Measurements from ENCODE around the gene ASPDH. TPM values are rescaled to one million over a fixed set of nuclear protein-coding genes. Genes with fewer than 3 reads are reported as not detected.

ASPDH gene
- total and polyA plus RNA-seq, 2 donors (not counting 3 experiments of a cell fraction or from before 2014, with no cell fraction given): not detected

GRCh38 chr19:50495020-50495531 lies 18.6 kb downstream of the ASPDH start:
- FAIRE-seq: no peak
- Histone ChIP-seq H3K36me3 (ENCODE audit: control insufficient read depth in 2 of 2, extremely low read depth in 1 of 2, insufficient read depth in 2 of 2, low read length in 2 of 2) (no peaks in the 10 kb centered on the region), H3K4me3 (replicated peaks in 1 of 3; ENCODE audit: insufficient read depth in 1 of 3, low read depth in 1 of 3, low read length in 3 of 3) (no peak overlapping the region), H3K4me2 (ENCODE audit: insufficient read depth, low read length) (no peak overlapping the region), H3K79me2 (ENCODE audit: control insufficient read depth, insufficient read depth, low read length) (no peaks in the 10 kb centered on the region), H3K27me3 (ENCODE audit: control insufficient read depth in 2 of 2, insufficient read depth in 2 of 2, low read length in 2 of 2) (peaks cover 5 to 8% of the 10 kb centered on the region in 2 experiments), H3K27ac (ENCODE audit: insufficient read depth, low read depth, low read length) (no peak overlapping the region), H3K9me3 (replicated peaks; ENCODE audit: control insufficient read depth, insufficient read depth, low read length) (no peaks in the 10 kb centered on the region), H2AFZ (ENCODE audit: low read depth, low read length) (no peak overlapping the region), H3K9ac (replicated peaks; ENCODE audit: extremely low read depth, insufficient read depth, low read length) (no peak overlapping the region), H3K4me1 (ENCODE audit: control insufficient read depth, extremely low read depth, insufficient read depth, low read length) (no peaks in the 10 kb centered on the region), H4K20me1 (replicated peaks; ENCODE audit: control insufficient read depth, extremely low read depth, insufficient read depth, low read length) (no peaks in the 10 kb centered on the region), H3K9me1 (replicated peaks; ENCODE audit: control insufficient read depth, extremely low read depth, insufficient read depth, low read length) (no peaks in the 10 kb centered on the region)
- intact Hi-C loops (cut with micrococcal nuclease) (no loop called here), dilution Hi-C loops (cut with MboI; ENCODE audit: extremely low pct_ligation_motif_present, low sequenced_read_pairs) (no loop called here)
- no peak for DNase-seq (ENCODE audit: low read depth, low spot score)
- TF ChIP-seq, protein P1, sequence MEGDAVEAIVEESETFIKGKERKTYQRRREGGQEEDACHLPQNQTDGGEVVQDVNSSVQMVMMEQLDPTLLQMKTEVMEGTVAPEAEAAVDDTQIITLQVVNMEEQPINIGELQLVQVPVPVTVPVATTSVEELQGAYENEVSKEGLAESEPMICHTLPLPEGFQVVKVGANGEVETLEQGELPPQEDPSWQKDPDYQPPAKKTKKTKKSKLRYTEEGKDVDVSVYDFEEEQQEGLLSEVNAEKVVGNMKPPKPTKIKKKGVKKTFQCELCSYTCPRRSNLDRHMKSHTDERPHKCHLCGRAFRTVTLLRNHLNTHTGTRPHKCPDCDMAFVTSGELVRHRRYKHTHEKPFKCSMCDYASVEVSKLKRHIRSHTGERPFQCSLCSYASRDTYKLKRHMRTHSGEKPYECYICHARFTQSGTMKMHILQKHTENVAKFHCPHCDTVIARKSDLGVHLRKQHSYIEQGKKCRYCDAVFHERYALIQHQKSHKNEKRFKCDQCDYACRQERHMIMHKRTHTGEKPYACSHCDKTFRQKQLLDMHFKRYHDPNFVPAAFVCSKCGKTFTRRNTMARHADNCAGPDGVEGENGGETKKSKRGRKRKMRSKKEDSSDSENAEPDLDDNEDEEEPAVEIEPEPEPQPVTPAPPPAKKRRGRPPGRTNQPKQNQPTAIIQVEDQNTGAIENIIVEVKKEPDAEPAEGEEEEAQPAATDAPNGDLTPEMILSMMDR (IDR thresholded peaks at IDR 0.05; ENCODE audit: extremely low read depth in 1 of 2, insufficient read depth in 1 of 2, low read depth in 1 of 2, low read length in 2 of 2): no peak
- no peak for TF ChIP-seq MAX (IDR thresholded peaks at IDR 0.05; ENCODE audit: insufficient read depth, insufficient read length)
- no peak for TF ChIP-seq POLR2A (IDR thresholded peaks at IDR 0.05; ENCODE audit: low read depth, low read length)
- TF ChIP-seq FOS (IDR thresholded peaks at IDR 0.05; ENCODE audit: borderline replicate concordance, insufficient read depth, low read length): no peak
- no peak for TF ChIP-seq POLR2AphosphoS5 (IDR thresholded peaks at IDR 0.05; ENCODE audit: insufficient read depth, low read depth, low read length)
- TF ChIP-seq MYC (IDR thresholded peaks at IDR 0.05; ENCODE audit: low read depth, low read length): no peak
- TF ChIP-seq GATA2 (IDR thresholded peaks at IDR 0.05; ENCODE audit: insufficient read depth, insufficient read length, low read depth, low read length): no peak
- POLR2A ChIA-PET: no interaction called here
- CTCF ChIA-PET: no interaction called here
- no TSS peak for BruUV-seq (replicated peaks)

Measured in endothelial cell of umbilical vein (primary cell).